ENCODE results near the gene MAPK8IP3.

The MAPK8IP3 gene

GRCh38 chr16:1773703-1774447 is 67.9 kb downstream of the MAPK8IP3 start:
- DNase-seq (ENCODE audit: low read depth, low spot score), result no peak

GRCh38 chr16:1774448-1774780 is 68.4 kb downstream of the MAPK8IP3 start:
- no peak for DNase-seq (ENCODE audit: low read depth, low spot score)

DNA sequence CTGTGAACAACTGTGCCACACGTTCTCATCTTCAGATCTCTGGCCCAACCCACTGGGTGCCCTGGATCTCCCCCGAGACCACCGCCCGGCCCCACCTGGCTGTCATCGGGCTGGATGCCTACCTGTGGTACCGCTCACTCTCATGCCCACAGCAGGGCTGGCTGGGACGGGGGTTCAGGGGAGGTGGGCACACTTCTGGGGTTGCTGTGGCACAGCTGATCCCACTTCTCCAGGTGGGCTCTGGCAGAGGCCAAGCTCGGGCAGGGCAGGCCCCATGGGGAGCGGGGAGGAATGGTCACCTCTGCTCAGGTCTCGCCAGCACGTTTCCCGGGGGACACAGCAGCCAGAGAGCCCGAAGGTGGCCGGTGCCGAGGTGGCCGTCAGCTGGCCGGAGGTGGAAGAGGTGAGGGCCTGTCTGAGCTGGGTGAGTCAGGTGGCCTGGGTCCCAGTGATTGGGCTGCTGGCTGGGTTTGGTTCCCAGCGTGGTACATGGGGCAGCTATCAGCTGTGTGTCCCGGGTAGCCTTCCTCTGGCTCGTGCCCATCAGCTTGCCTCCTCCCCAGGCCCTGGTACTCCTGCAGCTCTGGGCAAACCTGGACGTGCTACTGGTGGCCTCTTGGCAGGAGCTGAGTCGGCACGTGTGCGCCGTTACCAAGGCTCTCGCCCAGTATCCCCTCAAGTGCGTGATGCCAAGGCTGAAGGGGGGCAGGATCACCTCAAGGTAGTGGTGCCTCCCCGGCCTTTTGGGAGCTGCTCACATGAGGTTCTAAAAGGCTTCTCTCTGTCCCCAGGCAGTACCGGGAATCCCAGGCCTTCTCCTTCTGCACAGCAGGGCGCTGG is 69.2 kb downstream of the MAPK8IP3 start:
- DNase-seq (ENCODE audit: low read depth, low spot score), result no peak

DNA sequence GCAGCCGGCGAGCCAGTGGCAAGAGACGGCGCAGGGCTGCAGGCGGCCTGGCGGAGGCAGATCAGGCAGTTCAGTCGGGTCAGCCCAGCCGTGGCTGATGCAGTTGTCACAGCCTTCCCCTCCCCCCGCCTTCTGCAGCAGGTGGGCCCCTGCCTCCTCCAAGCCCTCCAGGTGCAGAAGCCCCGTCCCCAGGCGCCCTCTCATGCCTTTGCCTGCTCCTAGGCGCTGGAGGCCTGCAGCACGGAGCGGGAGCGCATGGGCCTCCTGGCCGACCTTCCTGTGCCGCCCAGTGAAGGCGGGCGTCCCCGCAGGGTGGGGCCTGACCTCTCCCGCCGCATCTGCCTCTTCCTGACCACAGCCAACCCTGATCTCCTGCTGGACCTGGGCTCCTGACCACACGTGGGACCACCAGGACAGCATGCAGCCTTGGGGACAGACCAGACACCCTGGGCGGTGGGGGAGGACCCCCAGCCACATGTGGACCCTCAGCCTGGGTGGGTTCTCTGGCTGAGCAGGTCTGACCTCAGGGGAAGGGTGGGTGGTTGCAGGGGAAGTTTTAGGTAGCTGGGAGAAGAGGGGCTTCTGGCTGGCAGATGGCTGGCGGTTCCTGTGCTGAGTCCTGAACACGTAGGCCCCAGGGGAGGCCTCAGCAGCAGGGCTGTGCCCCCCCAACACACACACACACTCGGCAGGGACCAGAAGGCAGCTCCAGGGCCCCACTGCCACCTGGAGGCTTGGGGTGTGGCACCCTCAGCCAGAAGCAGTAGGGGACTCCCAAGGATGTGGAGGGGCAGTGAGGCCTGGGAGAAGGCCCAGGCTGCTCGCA is 70.1 kb downstream of the MAPK8IP3 start:
- no peak for DNase-seq (ENCODE audit: low read depth, low spot score)

GRCh38 chr16:1776672-1776955 is 70.6 kb downstream of the MAPK8IP3 start:
- DNase-seq (ENCODE audit: low read depth, low spot score), result no peak

DNA sequence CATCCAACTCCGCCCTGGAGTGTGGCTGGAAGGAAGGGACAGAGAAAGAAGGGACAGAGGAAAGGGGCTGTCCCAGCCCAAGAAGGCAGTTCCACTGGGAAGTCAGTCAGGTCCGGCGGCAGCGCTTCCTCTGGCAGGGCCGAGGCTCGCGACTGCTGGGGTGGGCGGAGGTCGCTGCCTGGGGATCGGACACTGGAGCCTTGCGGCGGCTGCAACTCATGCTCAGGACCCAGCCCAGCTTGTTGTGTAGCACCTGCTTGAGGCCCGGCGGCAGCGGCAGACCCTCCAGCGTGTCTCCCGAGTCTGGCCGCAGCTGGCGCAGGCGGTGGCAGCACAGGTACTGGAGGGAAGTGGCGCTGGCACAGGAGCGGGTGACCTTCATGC is 71.0 kb downstream of the MAPK8IP3 start:
- no peak for DNase-seq (ENCODE audit: low read depth, low spot score)

DNA sequence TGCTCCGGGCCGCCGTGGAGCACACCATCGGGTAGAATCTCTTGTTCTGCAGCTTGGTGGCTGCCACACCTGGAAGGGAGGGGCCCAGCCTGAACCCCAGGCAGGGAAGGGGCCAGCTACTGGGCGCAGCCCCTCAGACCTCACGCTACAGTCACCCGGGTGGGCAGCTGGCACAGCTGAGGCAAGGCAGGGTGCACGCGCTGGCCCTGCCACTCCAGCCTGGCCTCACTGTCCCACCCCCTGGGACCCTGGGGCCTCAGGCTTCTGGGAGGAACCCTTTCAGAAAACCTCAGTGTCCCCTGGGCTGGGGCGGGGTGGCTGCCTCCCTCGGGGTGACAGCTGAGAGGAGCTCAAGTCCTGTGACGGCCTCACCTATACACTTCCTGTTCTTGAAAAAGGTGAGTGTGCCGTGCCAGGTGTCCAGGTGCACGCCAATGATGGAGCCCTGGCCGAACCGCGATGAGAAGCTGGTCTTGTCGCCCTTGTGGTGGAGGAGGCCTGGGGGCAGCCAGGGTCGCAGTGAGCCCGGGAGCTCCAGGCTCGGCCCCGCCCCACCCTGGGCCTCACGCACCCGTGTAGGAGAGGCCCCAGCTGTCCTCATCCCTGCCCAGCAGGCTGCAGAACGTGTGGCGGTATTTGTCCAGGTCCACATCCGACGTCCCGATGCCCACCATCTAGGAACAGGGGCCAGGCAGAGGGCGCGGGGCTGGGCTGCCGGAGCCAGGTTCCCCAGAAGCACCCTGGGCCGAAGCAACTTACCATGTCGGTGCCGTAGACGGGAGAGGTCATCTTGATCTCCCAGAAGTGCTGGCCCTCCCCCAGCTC is 71.6 kb downstream of the MAPK8IP3 start:
- DNase-seq (ENCODE audit: low read depth, low spot score), result no peak

DNA sequence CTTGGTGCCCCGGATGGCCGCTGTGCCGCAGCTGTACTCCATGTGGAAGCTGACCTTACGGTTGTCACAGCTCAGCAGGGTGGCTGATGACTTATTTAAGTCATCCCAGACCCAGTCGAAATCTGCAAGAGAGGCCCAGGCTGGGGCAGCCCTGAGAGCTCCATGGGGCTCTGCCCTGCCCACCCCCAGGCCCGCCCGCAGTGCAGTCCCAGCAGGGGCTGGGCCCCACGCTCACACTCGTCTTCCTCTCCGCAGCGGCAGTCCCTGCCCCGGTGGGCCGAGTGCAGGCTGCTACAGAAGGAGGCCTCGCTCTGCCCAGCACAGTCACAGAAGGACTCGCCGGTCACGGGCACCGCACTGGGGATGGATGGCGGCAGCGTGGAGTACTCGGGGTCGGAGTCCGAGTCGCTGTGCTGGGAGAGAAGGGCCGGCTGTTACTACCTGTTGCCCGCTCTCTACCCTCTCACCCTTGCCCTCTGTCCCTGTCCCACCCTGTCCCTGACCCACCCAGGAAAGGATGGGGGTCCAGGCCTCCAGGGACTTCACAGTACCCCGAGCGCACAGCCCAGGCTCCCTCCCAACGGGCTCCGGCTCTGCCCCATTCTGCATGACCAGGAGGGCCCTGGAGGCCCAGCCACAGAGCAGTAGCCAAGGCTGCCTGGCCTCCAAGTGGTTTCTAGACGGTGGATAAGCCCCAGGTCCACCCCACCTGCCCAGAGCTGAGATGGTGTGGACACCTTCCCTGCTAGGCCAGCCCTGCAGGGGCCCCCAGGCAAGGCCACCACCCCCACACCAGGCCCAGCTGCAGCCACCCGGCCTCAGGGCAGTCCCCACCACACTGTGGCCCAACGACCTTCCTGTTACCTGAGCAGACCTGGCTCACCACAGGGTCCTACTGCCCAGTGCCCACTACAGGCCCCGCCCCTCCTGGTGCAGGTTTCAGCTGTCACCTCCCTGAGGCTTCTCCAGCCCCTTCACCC is 72.5 kb downstream of the MAPK8IP3 start:
- DNase-seq (ENCODE audit: low read depth, low spot score), result no peak

- DNase-seq (ENCODE audit: low read depth, low spot score), result no peak
Measured at GRCh38 chr16:1779234-1779701, 73.3 kb downstream of the MAPK8IP3 start.

- no peak for DNase-seq (ENCODE audit: low read depth, low spot score)
Measured at GRCh38 chr16:1779741-1780676, 74.0 kb downstream of the MAPK8IP3 start.

DNA sequence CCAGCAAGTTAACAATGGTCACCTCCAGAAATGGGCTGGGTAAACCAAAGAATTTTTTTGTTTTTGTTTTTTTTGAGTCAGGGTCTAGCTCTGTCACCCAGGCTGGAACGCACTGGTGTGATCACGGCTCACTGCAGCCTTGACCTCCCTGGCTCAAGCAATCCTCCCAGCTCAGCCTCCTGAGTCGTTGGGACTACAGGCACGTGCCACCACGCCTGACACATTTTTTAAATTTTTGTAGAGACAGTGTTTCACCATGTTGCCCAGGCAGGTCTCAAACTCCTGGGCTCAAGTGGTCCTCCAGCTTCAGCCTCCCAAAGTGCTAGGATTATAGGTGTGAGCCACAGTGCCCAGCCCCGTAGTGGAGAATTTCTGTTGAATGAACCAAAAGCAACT is 74.7 kb downstream of the MAPK8IP3 start:
- no peak for DNase-seq (ENCODE audit: low read depth, low spot score)

DNA sequence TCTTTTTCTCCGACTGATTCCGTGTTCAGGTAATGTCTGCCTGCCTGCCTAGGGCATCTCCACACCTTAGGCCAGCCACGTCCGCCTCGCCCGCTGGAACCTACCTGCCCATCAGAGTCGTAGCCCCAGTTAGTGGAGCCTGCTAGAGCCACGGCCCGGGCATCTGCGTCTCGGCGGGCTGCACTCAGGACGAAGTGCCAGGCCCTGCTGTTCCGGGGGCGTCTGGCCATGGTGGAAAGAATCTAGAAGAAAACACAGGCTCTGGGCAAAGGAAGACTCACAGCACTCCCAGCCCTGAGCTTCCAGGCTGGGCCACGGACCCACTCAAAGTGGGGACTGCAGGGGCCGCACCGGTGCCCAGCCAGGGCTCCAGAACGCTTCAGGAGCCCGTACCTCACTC is 75.3 kb downstream of the MAPK8IP3 start:
- DNase-seq (ENCODE audit: low read depth, low spot score), result no peak

GRCh38 chr16:1781758-1782407 is 75.9 kb downstream of the MAPK8IP3 start:
- no peak for DNase-seq (ENCODE audit: low read depth, low spot score)

GRCh38 chr16:1782408-1783264 is 76.6 kb downstream of the MAPK8IP3 start, which contains the start of the genes NUBP2 and SPSB3:
NUBP2 (plus strand) TSS chr16:1782960; CDS start chr16:1783021, 61 bp downstream.
SPSB3 (minus strand) TSS chr16:1782571; CDS start chr16:1781483, 1,088 bp downstream.
- peak; percentile 97 for DNase-seq (ENCODE audit: low read depth, low spot score)

DNA sequence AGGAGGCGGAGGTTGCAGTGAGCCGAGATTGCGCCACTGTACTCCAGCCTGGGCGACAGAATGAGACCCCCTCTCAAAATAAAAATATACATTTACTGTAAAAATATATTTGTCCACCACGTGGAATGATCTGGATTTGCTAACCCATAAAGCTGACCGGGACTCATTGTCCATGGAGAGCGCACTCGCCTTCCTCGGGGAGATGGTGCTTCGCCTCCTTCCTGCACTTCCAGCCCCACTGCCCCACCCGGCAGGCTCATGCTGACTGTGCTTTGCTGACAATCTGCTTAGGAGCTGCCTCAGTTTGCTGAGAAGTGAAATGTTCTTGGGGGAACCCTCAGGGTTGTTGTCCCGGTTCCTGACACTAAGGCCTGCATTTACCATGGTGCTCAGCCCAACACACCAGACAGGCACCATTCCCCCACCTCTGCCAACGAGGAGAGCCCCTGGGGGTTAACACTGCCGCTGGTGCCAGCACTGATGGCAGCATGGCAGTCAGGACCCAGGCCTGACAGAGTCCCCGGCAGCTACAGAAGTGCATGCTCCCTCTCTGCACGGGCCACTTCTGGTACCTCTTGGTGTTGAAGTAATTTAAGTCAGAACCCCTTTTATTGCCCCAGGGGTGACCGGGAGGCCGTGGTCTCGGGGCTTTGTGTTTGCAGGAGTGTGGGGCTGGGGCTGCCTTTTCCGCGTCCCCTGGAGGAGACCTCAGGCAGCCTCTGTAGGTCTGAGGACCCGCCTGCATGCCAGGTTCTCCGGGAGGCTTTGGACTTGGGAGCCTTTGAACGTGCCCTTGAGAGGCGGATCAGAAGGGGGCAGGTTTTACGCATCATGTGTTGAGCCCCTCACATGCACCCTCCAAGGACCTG is 79.2 kb downstream of the MAPK8IP3 start:
- no peak for DNase-seq (ENCODE audit: low read depth, low spot score)

- no peak for DNase-seq (ENCODE audit: low read depth, low spot score)
Measured at GRCh38 chr16:1785846-1786170, 79.8 kb downstream of the MAPK8IP3 start.

All from activated CD4-positive, CD25-positive, alpha-beta regulatory T cell treated with anti-CD3 and anti-CD28 coated beads, Interleukin-2, amount 50 U/mL, for 16 hours (primary cell).